CD4-positive, alpha-beta T cell treated with Interleukin-15 for 1 hour (primary cell): ENCODE results near the gene RFT1.
A peak's percentile ranks its signal among the peaks of the same experiment; 100 is the strongest.

Experiments used
- DNase-seq: peaks from one replicate; pipeline ENCODE4 v3.0.0-alpha.2; 2020

RFT1 gene, protein sequence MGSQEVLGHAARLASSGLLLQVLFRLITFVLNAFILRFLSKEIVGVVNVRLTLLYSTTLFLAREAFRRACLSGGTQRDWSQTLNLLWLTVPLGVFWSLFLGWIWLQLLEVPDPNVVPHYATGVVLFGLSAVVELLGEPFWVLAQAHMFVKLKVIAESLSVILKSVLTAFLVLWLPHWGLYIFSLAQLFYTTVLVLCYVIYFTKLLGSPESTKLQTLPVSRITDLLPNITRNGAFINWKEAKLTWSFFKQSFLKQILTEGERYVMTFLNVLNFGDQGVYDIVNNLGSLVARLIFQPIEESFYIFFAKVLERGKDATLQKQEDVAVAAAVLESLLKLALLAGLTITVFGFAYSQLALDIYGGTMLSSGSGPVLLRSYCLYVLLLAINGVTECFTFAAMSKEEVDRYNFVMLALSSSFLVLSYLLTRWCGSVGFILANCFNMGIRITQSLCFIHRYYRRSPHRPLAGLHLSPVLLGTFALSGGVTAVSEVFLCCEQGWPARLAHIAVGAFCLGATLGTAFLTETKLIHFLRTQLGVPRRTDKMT

DNA sequence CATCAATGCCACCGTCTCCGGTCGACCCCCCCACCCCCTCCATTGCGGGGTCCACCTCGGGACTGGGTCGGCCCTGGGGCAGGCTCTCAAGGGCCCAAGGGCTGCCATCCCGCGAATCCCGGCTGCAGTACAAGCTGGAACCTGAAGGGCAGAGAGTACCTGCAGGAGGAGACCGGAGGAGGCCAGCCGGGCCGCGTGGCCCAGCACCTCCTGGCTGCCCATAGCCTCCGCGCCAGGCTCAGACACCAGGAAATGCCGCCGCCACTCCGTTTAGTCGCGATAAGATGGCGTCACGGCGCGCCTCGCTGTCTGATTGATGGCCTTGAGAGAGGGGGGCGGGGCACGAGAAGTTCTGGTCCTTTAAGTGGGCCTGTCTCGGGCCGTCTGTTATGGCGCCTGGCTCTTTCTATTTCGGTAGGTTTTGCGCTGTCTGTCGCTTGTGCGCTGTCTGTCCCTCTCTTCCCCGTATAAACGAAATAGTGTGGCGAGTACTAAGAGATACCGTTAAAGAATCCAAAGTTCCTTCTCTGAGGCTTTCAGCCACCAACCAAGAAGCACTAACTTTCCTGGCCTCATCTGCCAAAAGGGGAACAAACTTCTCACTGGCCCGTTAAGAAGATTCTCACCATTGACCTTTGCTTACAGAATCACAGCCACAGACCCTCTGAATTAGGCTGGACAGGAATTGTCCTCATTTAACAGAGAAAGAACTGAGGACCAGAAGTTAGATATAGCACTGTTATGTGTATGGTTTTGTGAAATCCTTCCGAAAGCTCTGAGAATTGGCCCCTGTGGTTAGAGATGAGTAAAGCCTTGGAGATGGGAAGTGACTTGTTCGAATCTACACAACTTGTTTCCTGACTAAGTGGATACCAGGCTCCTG lies at the start of gene RFT1:
Gene RFT1 (minus strand): TSS at position 257 of the 883 bp plus-strand sequence. CDS start 35 bp downstream, at position 222.
- peak; percentile 96 for DNase-seq

DNA sequence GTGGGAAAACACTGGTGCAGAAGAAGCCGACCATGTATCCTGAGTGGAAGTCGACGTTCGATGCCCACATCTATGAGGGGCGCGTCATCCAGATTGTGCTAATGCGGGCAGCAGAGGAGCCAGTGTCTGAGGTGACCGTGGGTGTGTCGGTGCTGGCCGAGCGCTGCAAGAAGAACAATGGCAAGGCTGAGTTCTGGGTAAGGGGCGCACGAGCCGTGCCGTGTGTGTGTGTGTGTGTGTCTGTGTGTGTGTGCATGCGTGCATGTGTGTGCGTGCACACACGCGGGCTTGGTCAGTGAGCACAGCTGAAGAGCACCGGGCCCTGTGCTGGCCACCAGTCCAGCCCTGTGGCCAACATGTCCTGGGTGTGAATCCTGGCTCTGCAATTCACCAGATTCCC lies 49.3 kb upstream of the RFT1 start:
- DNase-seq, result no peak

DNA sequence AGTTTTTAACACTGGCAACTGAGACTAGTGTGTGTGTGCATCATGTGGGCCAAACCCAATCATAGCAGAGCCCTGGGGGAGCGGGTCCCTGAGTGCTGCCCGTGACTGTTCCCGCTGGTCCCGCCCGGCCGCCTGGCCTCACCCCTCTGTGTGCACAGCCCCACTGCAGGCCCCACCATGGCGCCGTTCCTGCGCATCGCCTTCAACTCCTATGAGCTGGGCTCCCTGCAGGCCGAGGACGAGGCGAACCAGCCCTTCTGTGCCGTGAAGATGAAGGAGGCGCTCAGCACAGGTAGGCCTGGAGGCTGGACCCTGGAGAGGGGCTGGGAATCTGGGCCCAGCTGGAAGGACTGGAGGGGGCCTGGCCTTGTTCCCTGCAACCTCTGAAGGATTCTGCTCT lies 48.0 kb upstream of the RFT1 start:
- no peak for DNase-seq

DNA sequence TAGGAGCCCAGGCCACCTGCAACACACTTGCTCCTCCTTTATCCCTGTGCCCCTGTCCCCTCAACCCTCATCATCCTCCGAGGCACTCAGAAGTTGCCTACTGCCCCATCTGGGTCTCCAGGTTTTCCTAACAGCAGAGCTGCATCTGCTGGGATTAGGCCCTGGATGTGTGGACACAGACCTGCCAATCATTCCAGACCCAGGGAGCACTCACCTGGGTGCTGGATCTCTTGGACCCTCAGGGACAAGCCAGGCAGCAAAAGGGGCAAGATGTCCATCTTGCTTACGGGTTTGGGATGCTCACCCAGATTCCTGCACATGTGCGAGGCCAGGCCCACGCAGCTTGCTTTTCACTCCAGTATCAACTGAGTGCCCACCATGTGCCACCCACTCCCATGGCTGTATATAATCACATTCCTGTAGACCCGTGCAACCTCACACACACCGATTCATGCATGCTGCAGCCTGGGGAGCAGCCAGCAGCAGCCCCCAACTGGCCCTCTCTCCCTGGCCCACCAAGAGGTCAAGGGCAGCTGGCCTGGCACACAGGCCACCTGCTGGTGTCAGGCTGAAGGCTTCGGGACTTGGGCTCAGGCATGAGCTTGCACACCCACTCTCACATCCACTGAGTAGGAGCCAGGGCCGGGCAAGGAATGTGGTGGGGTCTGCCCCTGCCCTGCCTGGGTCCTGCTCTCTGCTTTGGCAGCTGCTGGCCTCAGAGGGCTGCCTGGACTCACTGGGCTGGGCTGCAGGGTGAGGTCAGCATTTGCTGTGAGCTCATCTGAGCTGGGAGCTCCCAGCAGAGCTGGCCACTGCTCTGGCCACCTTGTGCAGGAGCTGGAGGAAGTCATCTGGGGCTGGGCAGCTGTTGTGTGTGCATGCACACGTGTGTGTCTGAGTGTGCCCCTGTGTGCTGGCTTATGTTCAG lies 45.6 kb upstream of the RFT1 start:
- DNase-seq, result no peak

DNA sequence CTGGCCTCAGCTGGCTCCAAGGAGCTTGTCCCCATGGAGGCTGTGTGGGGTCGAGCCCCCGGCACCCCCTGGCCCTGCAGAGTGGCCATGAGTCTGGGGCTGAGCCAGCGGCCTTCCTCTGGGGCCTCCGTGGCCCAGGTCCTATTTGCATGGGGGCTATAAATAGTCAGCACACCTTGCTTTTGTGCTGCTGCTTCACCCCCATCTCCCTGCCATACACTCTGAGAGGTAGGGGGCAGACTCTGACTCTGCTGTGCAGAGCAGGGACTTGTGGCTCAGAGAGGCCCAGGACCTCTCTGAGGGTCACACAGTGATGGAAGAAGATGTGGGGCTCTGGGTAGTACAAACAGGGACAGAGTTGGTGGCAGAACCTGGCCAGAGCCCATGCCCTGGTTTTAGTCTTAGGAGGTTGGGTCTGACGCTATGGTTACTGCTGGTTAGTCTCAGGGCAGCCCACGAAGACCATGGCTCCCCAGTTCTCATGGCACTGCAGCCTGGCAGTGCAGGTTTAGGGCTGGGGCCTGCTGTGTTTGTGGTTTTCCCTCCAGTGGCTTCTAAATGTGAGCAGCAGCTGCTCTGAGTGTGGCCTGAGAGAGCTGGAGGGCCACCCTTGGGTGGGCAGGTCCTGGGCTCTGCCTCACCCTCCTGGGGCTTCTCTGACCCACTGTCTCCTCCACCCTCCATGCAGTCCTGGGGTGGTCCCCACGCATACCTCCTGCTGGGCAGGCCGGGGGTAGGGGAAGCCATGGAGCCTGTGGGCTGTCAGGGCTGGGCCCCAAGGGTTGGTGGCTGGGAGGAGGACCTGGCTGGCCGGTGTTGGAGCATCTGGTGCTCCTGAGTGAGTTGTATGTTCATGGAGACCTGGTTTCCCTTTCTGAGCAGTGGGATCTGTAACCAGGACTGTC lies 44.4 kb upstream of the RFT1 start:
- no peak for DNase-seq

DNA sequence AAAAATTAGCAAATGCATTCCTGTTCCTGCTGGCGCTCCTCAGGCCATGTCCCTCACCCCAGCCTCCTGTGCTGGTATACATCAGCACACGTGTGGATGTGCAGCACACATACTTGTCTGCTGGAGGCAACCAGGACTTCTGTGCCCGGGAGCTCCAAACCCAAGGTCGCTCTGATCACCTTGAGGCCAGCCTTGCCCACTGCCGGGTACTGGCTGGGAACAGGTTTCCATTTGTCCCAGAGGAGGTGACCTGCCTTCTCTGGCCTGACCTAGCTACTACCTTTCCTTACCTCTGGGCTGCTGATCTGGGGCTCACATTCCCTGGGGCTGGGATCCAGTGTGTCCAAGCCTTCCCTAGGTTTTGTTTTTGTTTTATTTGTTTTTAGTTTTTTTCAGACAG lies 42.9 kb upstream of the RFT1 start:
- no peak for DNase-seq

DNA sequence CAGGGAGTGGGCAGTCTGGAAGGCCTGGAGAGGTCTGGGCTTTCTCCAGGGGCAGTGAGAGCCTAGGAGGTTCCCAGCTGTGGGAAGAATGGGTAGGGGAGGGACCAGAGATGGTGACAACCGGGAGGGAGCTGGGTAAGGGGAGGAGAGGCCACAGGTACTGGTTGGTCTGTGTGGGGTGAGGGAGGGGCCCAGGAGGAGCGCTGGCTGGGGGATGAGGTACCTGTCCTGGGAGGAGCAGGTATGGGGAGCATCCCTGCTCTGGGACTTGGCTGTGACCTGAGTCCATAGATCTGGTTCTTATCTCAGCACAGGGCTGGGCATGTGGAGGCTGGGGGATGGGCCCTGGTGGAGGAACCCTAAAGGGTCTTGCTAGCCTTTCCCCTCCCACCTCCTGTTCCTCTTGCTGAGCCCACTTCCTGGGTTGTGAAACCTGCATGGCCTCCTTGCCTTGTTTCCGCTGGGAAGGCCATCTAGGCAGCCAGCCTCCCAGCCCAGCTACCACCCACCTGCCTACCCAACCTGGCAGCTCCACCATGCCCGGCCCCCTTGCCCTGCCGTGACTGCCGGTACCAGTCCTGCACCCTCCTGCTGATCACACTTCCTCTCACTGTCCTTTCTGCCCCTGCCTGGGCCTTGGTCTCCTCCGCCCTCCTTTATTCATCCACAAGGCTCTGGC lies 41.7 kb upstream of the RFT1 start:
- no peak for DNase-seq

DNA sequence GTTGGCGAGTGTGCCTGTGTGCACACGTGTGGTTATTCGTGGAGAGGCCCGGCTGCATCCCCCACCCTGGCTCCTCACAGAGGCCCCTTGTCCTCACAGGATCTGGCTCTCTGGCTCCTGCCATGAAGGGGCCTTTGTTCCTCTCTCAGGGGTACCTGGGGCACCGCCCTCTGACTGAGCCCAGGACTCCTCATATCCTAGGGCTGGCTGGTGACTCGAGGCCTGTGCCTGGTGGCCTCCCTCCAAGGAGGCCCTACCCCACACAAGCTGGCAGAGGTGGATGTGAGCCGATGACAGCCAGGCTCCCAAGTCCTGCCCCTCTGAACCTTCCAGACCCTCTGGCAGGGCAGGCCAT lies 40.8 kb upstream of the RFT1 start:
- no peak for DNase-seq

DNA sequence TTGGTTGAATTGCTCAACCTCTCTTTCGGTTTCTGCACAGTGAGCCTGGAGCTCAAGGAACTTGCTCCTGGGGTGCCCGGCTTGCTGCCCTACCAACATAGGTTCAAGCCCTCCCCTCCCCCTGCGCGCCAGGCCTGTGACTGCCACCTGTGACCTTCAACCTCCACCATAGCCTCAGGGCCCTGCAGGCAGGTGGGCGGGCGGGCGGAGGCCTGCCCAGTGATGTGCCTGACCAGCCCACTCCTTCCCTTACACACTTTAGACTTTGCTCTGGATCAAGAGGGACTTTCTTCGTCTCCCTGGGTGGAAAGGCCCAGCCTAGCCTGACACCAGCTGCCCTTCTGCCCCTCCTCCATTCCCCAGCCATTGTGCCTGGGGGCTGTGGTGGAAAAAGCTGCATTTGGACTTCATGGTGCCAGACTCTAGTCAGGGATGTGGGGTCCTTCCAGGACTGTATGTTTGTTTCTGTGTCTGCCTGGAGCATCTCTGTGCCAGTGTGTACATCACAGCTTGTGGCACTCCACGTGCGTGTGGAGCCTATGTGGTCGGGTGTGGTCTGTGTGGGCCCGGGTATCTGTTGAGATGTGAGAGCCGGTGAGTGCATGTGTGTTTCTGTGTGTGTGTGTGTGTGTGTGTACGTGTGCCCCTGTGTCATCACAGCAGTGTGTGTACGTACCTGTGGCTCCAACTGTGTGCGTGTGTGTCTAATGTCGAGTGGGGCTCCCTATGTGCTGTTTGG lies 40.3 kb upstream of the RFT1 start:
- DNase-seq, result peak; percentile 35

DNA sequence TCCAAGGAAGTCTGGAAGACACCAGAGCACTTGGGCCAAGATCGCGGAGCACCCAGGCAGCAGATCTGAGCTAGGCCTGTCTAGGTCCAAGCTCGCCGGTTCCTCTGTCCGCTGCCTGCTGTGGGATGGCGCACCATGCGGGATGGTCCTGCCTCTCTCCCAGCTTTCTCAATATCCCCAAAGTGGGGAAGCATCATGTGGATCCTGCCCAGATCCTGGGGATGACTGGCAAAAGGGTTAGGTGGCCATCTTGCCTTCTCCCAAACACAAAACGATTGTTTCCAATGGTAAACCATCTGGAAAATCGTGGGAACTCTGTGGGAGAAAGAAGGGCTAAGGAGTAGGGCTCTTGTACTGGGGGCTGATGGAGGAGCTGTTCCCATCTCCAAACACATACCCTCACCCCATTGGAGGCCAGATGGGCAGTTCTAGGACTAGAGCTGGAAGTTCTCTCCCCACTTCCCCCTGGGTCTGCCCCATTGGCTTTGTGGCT lies 39.6 kb upstream of the RFT1 start:
- no peak for DNase-seq

DNA sequence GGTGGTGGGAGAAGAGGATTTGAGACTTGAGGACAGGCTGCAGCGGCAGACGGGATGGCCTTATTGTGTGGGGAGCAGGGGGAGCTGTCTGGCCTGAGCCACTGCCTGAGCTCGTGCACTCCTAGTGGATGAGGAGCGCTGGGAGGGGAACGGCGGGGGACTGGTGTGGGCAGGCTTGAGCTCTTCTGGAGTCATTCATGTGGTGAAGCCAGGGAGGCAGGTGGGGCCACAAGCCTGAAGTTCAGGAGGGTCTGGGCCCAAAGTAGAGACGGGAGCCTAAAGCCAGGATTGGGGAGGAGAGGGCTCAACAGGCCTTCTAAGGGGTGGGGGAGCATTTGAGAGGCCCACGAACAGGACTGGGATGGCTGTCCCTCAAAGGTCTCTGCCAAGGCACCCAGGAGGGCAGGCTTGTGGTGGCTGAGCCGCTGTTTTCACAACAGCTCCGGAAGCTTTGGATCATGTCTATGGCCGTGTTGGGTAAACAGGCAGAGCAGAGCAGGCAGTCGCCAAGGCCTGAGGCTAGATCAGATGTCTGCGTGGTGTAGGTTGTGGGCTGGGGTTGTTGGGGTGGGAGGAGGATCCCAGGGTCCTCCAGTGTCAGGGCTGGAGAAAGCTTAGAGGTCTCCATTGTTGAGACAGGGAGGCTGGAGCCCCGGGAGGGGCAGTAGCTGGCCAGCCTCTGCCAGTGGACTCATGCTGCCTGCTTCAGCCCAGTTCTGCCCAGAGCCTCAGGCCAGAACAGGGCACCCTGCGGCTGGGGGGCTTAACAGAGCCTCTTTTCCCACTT lies 39.0 kb upstream of the RFT1 start:
- DNase-seq, result no peak

DNA sequence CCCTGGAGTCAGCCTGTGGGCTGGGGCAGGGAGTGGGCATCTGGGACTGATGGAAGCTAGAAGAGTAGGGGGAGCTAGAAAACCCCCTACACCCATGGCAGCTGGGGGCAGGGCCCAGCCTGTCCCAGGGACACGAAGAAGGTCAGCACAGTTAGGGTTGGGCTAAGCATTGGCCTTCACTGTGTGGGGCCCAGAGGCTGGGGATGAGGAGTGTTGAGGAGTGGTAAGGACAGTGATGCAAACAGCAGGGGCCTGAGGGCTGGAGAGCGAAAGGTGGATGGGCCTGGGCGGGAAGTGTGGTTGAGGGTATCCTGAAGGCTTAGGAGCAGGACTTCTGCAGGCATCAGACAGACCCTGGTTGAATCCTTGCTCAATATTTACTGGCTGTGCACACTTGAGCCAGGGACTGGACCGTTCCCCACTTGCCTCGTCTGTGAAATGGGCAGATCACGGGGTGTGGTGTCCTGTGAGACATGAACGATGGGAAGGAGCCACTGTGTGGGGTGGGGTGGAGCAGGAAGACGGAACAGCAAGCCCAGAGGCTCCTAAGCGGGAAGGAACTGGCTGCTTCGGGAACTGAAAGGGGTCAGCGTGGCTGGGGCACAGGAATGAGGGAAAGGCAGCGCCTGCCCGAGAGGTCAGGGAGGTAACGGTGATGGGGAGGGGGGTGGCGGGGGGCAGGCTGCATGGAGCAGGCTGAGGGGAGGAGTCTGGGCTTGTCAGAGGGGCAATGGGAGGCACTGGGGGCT lies 38.1 kb upstream of the RFT1 start:
- DNase-seq, result no peak

DNA sequence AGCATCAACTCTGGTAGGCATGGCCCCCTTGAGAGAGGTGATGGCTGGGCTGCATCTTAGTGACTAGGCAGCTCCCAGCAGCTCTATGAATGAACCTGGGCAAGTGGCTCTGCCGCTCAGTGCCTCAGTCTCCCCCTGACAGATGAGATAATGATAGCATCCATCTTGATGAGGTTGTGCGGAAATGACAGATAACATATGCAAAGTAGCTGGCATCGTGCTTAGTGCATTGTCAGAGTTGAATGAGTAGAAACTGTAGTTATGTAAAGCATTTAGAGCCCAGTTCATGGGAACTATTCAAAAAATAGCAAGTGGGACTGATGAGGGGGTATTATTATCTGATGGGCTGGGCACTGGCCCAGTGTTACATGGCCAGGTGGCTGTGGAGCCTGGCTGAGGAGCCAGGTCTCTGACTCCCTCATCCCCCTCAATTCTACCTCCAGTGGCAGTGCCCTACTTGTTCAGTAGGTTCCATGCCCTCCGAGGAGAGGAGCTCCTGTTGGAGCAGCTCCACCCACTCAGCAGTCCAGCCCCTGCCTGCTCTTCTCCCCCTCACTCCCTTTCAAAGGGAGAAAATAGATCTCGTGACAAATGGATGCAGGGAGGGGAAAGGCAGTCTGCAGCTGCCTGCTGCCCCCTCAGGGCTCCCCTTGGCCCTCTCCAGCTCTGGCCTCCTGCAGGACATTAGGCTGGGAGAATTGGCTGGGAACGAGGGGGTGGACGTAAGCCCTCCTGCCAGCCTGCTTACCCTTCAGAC lies 37.4 kb upstream of the RFT1 start:
- DNase-seq, result no peak

DNA sequence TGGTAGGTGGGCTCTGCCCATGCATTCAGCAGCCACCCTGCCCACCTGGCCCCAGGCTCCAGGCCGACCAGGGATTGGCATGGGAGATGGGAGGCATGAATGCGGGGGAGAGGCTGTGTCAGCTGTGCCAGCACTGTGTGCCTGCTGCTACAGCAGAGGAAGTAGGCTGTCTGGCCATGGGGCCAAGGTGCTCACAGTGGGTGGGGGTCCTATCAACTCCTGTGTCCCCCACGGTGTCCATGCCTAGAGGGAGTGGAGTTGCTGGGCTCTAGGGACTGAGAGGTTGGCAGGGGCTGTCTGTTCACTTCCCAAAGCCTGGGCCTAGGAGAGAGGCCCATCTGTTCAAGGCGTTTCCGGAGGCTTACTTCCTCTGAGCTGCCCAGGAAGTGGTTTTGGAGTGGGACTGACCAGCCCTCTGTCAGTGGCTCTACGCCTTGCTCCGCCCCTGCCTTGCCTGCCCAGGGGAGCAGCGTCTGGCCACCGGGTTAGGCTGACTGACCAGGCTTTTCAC lies 36.6 kb upstream of the RFT1 start:
- peak; percentile 60 for DNase-seq

DNA sequence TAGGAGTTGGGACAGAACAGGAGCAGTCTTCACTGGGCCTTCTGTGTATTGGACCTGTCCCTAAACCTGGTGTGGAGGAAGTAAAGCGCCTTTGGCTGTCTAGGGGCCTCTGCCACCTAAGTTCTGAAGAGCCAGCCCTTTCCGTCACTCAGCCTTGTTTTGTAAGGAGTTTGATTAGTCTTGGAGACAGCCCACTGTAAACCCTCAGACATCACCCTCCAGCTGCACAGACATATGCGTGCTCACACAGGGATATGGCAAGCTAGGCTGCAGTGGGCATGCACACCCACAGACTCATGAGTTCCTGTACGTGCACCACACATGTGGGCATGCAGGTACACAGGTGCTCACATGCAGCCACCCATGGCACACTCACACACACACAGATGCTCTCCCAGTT lies 36.0 kb upstream of the RFT1 start:
- no peak for DNase-seq

DNA sequence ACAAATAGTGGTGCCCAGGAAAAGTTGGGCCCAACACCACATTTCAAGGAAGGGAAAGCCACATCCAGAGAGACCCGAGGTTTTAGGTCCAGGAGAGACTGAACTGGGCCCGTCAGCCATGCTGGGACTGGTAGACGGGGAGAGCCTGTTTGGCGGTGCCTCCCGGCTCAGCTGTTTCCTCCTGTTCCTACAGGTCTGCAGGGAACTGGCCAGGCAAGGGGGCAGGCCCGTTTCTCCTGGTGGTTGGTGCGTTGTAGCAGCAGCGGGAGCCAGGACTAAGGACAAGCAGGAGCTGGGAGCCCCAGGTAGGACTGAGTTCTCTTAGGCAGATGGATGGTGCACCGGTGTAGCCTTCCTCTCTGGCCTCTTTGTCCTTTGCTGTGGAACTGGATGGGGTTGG lies 34.7 kb upstream of the RFT1 start:
- DNase-seq, result no peak
